SK-N-SH (cell line): ENCODE measurements around the gene MCM3AP. TPM values are rescaled to one million over a fixed set of nuclear protein-coding genes. Genes with fewer than 3 reads are reported as not detected.

Experiments used
- CTCF ChIA-PET: fragments of 300-600, 350-600 bp; formaldehyde crosslinking; extraction: SDS; loops from one replicate; lab custom pipeline; 2021; lab: Yijun Ruan, JAX
- POLR2A ChIA-PET: fragments of 350-600 bp; sonication (Branson Sonifier 250); formaldehyde crosslinking; extraction: SDS; loops from one replicate; lab custom pipeline; 2020; ENCODE audit warnings: antibody characterized with exemption, inconsistent platforms; lab: Yijun Ruan, JAX
- DNase-seq: peaks from one replicate; pipeline ENCODE4 v3.0.0; 2012
- H2AFZ ChIP-seq: fragments of 200-600 bp; sonication (generic); 2 replicates; pipeline ENCODE4 v1.8.1; 2016; ENCODE audit warnings: antibody characterized with exemption, mild to moderate bottlenecking, low read depth
- H3F3A ChIP-seq: fragments of 200-600 bp; sonication (generic); replicated peaks from 2 replicates; pipeline ENCODE3; 2016; ENCODE audit warnings: antibody characterized with exemption, mild to moderate bottlenecking; ENCODE audit not compliant: insufficient read depth
- H3K27ac ChIP-seq, 2 experiments: fragments of 200-500 bp in 1 of 2; fragments of 200-600 bp in 1 of 2; sonication (Bioruptor generic) in 1 of 2; sonication (generic), shearing (Covaris generic) in 1 of 2; 2 replicates each; pipeline versions ENCODE4 v1.5.1 to v1.6.1; 2014 to 2016; ENCODE audit warnings: low read depth in 2 of 2, inconsistent platforms in 1 of 2, low read length in 1 of 2, mild to moderate bottlenecking in 1 of 2, mixed read lengths in 1 of 2
- H3K27me3 ChIP-seq: fragments of 200-600 bp; sonication (generic), shearing (Covaris generic); 2 replicates; pipeline ENCODE4 v1.6.1; 2016; ENCODE audit warnings: mixed run types; ENCODE audit not compliant: insufficient read depth
- H3K36me3 ChIP-seq, 2 experiments: fragments of 200-500 bp in 1 of 2; fragments of 200-600 bp in 1 of 2; sonication (Bioruptor generic) in 1 of 2; sonication (generic) in 1 of 2; replicated peaks in 1 of 2; 2 replicates each; pipeline versions ENCODE3 to v1.5.1; 2014 to 2016; ENCODE audit warnings: low read length in 1 of 2, mild to moderate bottlenecking in 1 of 2; ENCODE audit not compliant: insufficient read depth in 2 of 2, control insufficient read depth in 1 of 2
- H3K4me1 ChIP-seq, 2 experiments: fragments of 200-500 bp in 1 of 2; fragments of 200-600 bp in 1 of 2; sonication (Bioruptor generic) in 1 of 2; sonication (generic), shearing (Covaris generic) in 1 of 2; 2 replicates each; pipeline versions ENCODE4 v1.5.1 to v1.6.1; 2014 to 2016; ENCODE audit warnings: low read depth in 1 of 2, low read length in 1 of 2, mixed run types in 1 of 2; ENCODE audit not compliant: insufficient read depth in 2 of 2, control insufficient read depth in 1 of 2
- H3K4me2 ChIP-seq: fragments of 200-600 bp; sonication (generic), shearing (Covaris generic); 2 replicates; pipeline ENCODE4 v1.6.1; 2017; ENCODE audit warnings: mixed run types
- H3K4me3 ChIP-seq, 2 experiments: fragments of 200-500 bp in 1 of 2; fragments of 200-600 bp in 1 of 2; sonication (Bioruptor generic) in 1 of 2; sonication (generic), shearing (Covaris generic) in 1 of 2; 2 replicates each; pipeline versions ENCODE4 v1.5.1 to v1.8.1; 2014 to 2016; ENCODE audit warnings: low read depth in 2 of 2, inconsistent platforms in 1 of 2, low read length in 1 of 2, mild to moderate bottlenecking in 1 of 2, mixed read lengths in 1 of 2, moderate library complexity in 1 of 2
- H3K79me2 ChIP-seq: fragments of 200-600 bp; sonication (generic); 2 replicates; pipeline ENCODE4 v1.8.1; 2017; ENCODE audit warnings: mild to moderate bottlenecking; ENCODE audit not compliant: insufficient read depth
- H3K9ac ChIP-seq: fragments of 200-600 bp; sonication (generic); 2 replicates; pipeline ENCODE4 v1.6.1; 2017; ENCODE audit warnings: mixed run types
- H3K9me2 ChIP-seq: fragments of 200-600 bp; sonication (generic); 2 replicates; pipeline ENCODE4 v1.6.1; 2017; ENCODE audit warnings: mixed run types
- H3K9me3 ChIP-seq: fragments of 200-600 bp; sonication (generic); 2 replicates; pipeline ENCODE4 v1.6.1; 2017; ENCODE audit warnings: mixed run types, mild to moderate bottlenecking, moderate library complexity
- H4K20me1 ChIP-seq: fragments of 200-600 bp; sonication (generic); 2 replicates; pipeline ENCODE4 v1.6.1; 2017; ENCODE audit warnings: mild to moderate bottlenecking, mixed run types; ENCODE audit not compliant: insufficient read depth
- CHD2 ChIP-seq: fragments of 150-350 bp; IDR thresholded peaks from 2 replicates; pipeline ENCODE4 v1.6.1; 2018; ENCODE audit warnings: low read length; ENCODE audit not compliant: partially characterized antibody
- CTCF ChIP-seq: fragments of 200-600 bp; sonication (generic); IDR thresholded peaks from 2 replicates; pipeline ENCODE4 v1.6.1; 2017; ENCODE audit warnings: antibody characterized with exemption, mild to moderate bottlenecking, moderate library complexity
- ELF1 ChIP-seq: IDR thresholded peaks from 2 replicates; pipeline ENCODE4 v1.4.0; 2012
- FOSL2 ChIP-seq: IDR thresholded peaks from 2 replicates; pipeline ENCODE4 v1.4.0; 2012; ENCODE audit warnings: low read depth, mild to moderate bottlenecking, moderate library complexity, borderline replicate concordance
- FOXJ3 ChIP-seq: sonication (generic); formaldehyde crosslinking; IDR thresholded peaks from 2 replicates; pipeline ENCODE4 v1.5.1; 2020; ENCODE audit warnings: mild to moderate bottlenecking, missing genetic modification reagents
- MEF2A ChIP-seq: IDR thresholded peaks from 2 replicates; pipeline ENCODE4 v1.4.0; 2012; ENCODE audit warnings: low read depth, borderline replicate concordance
- NRF1 ChIP-seq: IDR thresholded peaks from 2 replicates; pipeline ENCODE4 v1.6.1; 2012; ENCODE audit warnings: low read depth, mild to moderate bottlenecking, low read length
- PBX3 ChIP-seq: IDR thresholded peaks from 2 replicates; pipeline ENCODE4; 2012
- SMC3 ChIP-seq: IDR thresholded peaks from 2 replicates; pipeline ENCODE4 v1.6.1; 2012; ENCODE audit warnings: low read depth, low read length, improper control_type of control experiment
- TCF12 ChIP-seq: IDR thresholded peaks from 2 replicates; pipeline ENCODE4 v1.4.0; 2012
- TEAD4 ChIP-seq: IDR thresholded peaks from 2 replicates; pipeline ENCODE4 v1.4.0; 2012; ENCODE audit warnings: mild to moderate bottlenecking, borderline replicate concordance; ENCODE audit not compliant: insufficient read depth
- ZBTB33 ChIP-seq: IDR thresholded peaks from 2 replicates; pipeline ENCODE4 v1.4.0; 2012; ENCODE audit warnings: low read depth, borderline replicate concordance
- WGBS: methylation state at CpG from one replicate; pipeline ENCODE4 v1.1.6; 2017; ENCODE audit warnings: low lambda C conversion rate; 5-methylcytosine and 5-hydroxymethylcytosine counted together
- polyA plus RNA-seq, 3 experiments: library from polyadenylated mRNA; depleted of rRNA; stranded (reverse); fragments of >200 nt; gene quantifications; 2 replicates each; pipeline ENCODE4 v1.2.3, GENCODE V29; 2012
- TF ChIP-seq, protein P1 (sequence below): IDR thresholded peaks from 2 replicates; pipeline ENCODE4 v1.6.1; 2012; ENCODE audit warnings: mild to moderate bottlenecking, low read depth, low read length, moderate library complexity

MCM3AP gene
- polyA plus RNA-seq, 1 of the 3 experiments (the other 2 are of a cell fraction): 42.9 TPM

- TF ChIP-seq TEAD4 (no peak), ELF1 (no peak), TCF12 (no peak), NRF1 (no peak), CTCF (no peak), SMC3 (no peak)
- Histone ChIP-seq H2AFZ (no peak overlapping the region), H3K4me1 (no peaks in the 10 kb centered on the region), H3K27me3 (no peaks in the 10 kb centered on the region), H3K27ac (no peak overlapping the region), H3K36me3 (peaks cover 7 to 39% of the 10 kb centered on the region in 2 experiments), H3K4me3 (no peak overlapping the region), H3K9ac (no peak overlapping the region), H3F3A (peaks cover 3% of the 10 kb centered on the region), H3K4me2 (no peak overlapping the region), H3K9me2 (no peaks in the 10 kb centered on the region), H3K79me2 (no peaks in the 10 kb centered on the region), H4K20me1 (no peaks in the 10 kb centered on the region), H3K9me3 (no peaks in the 10 kb centered on the region)
- ChIA-PET CTCF (no interaction called here), POLR2A (no interaction called here)
- no peak for DNase-seq
- 94% methylated on average over 3 of the region's 24 CpGs for WGBS
Observed at GRCh38 chr21:46206163-46207005, 79.0 kb downstream of the MCM3AP start.

DNA sequence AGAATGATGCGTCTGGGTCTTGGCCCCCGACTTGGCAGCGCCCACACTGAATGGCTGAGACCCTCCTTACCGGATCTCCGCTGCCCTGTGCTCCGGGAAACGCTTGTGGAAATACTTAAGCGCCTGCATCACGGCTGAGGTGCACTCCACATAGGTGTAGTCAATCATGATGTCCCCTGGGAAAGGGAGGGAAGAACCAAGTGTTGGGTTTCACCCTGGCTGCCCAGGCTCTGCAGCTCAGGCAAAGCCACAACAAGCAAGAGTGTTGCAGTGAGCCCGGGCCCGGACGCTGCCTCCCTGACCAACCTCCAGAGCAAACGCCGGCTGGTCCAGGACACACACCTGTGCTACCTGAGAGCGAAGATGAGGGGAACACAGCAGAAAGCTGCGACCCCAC is 79.6 kb downstream of the MCM3AP start:
- H4K20me1 ChIP-seq: no peaks in the 10 kb centered on the region
- CTCF ChIA-PET: no interaction called here
- peaks cover 3% of the 10 kb centered on the region for H3F3A ChIP-seq
- H3K27ac ChIP-seq: no peak overlapping the region
- H3K36me3 ChIP-seq: peaks cover 7 to 41% of the 10 kb centered on the region in 2 experiments
- no peak overlapping the region for H2AFZ ChIP-seq
- H3K79me2 ChIP-seq: no peaks in the 10 kb centered on the region
- H3K4me3 ChIP-seq: no peak overlapping the region
- POLR2A ChIA-PET: no interaction called here
- no peaks in the 10 kb centered on the region for H3K27me3 ChIP-seq
- no peak overlapping the region for H3K9ac ChIP-seq
- DNase-seq: no peak
- no peaks in the 10 kb centered on the region for H3K4me1 ChIP-seq
- no peak overlapping the region for H3K4me2 ChIP-seq
- no peaks in the 10 kb centered on the region for H3K9me3 ChIP-seq
- WGBS: 90% methylated on average over 5 of the region's 16 CpGs
- TF ChIP-seq MEF2A (no peak), CHD2 (no peak), FOXJ3 (CRISPR knock-in tag) (no peak), FOSL2 (no peak), NRF1 (no peak), PBX3 (no peak), ZBTB33 (no peak)
- TF ChIP-seq, protein P1, sequence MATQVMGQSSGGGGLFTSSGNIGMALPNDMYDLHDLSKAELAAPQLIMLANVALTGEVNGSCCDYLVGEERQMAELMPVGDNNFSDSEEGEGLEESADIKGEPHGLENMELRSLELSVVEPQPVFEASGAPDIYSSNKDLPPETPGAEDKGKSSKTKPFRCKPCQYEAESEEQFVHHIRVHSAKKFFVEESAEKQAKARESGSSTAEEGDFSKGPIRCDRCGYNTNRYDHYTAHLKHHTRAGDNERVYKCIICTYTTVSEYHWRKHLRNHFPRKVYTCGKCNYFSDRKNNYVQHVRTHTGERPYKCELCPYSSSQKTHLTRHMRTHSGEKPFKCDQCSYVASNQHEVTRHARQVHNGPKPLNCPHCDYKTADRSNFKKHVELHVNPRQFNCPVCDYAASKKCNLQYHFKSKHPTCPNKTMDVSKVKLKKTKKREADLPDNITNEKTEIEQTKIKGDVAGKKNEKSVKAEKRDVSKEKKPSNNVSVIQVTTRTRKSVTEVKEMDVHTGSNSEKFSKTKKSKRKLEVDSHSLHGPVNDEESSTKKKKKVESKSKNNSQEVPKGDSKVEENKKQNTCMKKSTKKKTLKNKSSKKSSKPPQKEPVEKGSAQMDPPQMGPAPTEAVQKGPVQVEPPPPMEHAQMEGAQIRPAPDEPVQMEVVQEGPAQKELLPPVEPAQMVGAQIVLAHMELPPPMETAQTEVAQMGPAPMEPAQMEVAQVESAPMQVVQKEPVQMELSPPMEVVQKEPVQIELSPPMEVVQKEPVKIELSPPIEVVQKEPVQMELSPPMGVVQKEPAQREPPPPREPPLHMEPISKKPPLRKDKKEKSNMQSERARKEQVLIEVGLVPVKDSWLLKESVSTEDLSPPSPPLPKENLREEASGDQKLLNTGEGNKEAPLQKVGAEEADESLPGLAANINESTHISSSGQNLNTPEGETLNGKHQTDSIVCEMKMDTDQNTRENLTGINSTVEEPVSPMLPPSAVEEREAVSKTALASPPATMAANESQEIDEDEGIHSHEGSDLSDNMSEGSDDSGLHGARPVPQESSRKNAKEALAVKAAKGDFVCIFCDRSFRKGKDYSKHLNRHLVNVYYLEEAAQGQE: no peak
- TF ChIP-seq, all 33 proteins: peak for 0
- H3K9me2 ChIP-seq: no peaks in the 10 kb centered on the region
